Measurements from ENCODE around the gene GABRD. TPM values are rescaled to one million over a fixed set of nuclear protein-coding genes. Genes with fewer than 3 reads are reported as not detected.

The GABRD gene
- total RNA-seq, 1 experiment from 2014 or later: 1.7 TPM

- no peak for TF ChIP-seq FOXP4 (CRISPR knock-in tag; IDR thresholded peaks at IDR 0.05)
Observed at GRCh38 chr1:2053784-2054376, 34.7 kb downstream of the GABRD start (continued).

GRCh38 chr1:2054560-2054959 is 35.4 kb downstream of the GABRD start:
- POLR2A ChIA-PET: no interaction called here
- no peak overlapping the region for H3K4me3 Mint-ChIP-seq
- H3K4me1 Mint-ChIP-seq: peaks cover 4% of the 10 kb centered on the region
- no peak overlapping the region for H3K27ac Mint-ChIP-seq
- TF ChIP-seq NR2C2 (CRISPR knock-in tag; IDR thresholded peaks at IDR 0.05): no peak
- no peak for TF ChIP-seq IRF2 (CRISPR knock-in tag; IDR thresholded peaks at IDR 0.05; ENCODE audit: borderline replicate concordance, low read depth)
- no peak for TF ChIP-seq SMAD3 (CRISPR knock-in tag; IDR thresholded peaks at IDR 0.05; ENCODE audit: borderline replicate concordance)
- TF ChIP-seq ZNF532 (CRISPR knock-in tag; IDR thresholded peaks at IDR 0.05; ENCODE audit: borderline replicate concordance): no peak
- TF ChIP-seq E2F5 (CRISPR knock-in tag; IDR thresholded peaks at IDR 0.05): no peak
- TF ChIP-seq ZNF512 (CRISPR knock-in tag; IDR thresholded peaks at IDR 0.05; ENCODE audit: borderline replicate concordance): no peak
- no peak for TF ChIP-seq PRDM15 (CRISPR knock-in tag; IDR thresholded peaks at IDR 0.05)
- TF ChIP-seq ZNF396 (CRISPR knock-in tag; IDR thresholded peaks at IDR 0.05; ENCODE audit: borderline replicate concordance): no peak
- peaks cover 10% of the 10 kb centered on the region for H3K36me3 Mint-ChIP-seq
- CTCF ChIA-PET: interaction anchor here (0.7 to 1.6 kb wide), 4 partner anchors 10 to 376 kb away, joined by 3 to 4 read pairs (median 4); no protein-coding TSS in a partner anchor
- no peaks in the 10 kb centered on the region; the same call in 1 of the 2 replicates for H3K27me3 Mint-ChIP-seq (ENCODE audit: low read depth)
- H3K9me3 Mint-ChIP-seq: no peaks in the 10 kb centered on the region
- DNase-seq (ENCODE audit: low spot score) (no peak), ATAC-seq (no peak)
